Amygdala (tissue), 56 donors: ENCODE measurements around the gene RFX4.

ENCODE experiments used
- DNase-seq, 56 donors: peaks; one replicate each; lab custom pipeline; 2025; lab: John Stamatoyannopoulos, UW

The RFX4 gene

DNA sequence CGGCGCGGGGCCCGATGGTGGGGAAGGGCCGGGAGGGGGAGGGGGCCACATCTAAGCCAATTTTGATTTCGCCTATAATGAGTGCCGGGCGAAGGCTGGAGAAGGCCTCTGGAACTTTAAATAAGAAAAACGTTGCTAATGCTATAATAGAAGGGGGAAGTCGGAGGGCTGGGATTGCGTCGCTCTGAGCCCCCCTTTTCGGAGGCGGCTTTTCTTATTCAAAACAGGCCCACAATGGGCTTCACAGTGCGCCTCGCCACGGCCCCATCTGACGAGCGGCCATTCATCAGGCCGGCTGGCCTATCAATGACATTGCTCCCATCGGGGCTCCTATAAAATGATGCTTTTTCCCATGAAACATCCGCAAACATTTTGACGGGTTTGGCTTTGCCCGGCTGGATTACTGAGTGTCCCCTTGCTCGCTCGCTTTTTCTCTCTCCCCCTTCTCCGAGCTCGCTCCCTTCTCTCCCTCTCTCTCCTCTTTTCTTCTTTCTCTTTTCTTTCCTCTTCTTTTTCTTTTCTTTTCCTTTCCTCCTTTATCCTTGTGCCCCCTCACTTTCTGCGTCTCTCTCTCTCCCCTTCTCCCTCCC is at the start of gene RFX4:
TSS of gene RFX4 (plus strand) at position 364 of the 590 bp plus-strand sequence. CDS start 317 bp downstream, outside the sequence.
- peak in 34 of 56 donors; percentile 19 to 79 (median 44) for DNase-seq

- DNase-seq: no peak
Observed at GRCh38 chr12:106541201-106541600, 41.6 kb upstream of the RFX4 start.

DNA sequence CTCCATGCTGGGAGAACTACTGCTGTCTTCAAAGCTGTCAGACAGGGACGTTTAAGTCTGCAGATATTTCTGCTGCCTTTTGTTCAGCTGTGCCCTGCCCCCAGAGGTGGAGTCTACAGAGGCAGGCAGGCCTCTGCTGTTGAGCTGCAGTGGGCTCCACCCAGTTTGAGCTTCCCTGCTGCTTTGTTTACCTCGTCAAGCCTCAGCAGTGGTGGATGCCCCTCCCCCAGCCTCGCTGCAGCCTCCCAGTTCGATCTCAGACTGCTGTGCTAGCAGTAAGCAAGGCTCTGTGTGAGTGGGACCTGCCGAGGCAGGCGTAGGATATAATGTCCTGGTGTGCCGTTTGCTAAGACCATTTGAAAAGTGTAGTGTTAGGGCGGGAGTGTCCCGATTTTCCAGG is 31.4 kb upstream of the RFX4 start:
- no peak for DNase-seq

- no peak for DNase-seq
Observed at GRCh38 chr12:106552228-106552627, 30.6 kb upstream of the RFX4 start.

- no peak for DNase-seq
Observed at GRCh38 chr12:106564678-106565329, 18.0 kb upstream of the RFX4 start.

DNA sequence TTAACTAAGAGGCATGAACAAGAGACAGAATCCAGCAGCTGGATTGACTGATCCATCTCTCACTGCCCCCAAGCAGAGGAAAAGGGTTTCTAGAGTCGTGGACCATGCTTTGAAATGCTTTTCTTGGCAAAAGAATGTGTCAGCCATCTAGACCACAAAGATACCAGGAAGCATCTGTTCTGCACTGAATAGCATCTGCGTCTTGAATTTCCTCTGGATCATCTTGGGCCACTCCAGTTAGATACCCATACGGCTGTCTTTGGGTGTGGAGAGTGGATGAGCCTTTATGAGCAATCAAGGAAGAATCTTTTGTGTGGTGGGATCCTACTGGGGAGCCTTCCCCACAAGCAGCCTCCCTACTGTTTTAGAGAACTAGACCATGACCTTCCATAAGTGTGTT is 16.0 kb upstream of the RFX4 start:
- no peak for DNase-seq

DNA sequence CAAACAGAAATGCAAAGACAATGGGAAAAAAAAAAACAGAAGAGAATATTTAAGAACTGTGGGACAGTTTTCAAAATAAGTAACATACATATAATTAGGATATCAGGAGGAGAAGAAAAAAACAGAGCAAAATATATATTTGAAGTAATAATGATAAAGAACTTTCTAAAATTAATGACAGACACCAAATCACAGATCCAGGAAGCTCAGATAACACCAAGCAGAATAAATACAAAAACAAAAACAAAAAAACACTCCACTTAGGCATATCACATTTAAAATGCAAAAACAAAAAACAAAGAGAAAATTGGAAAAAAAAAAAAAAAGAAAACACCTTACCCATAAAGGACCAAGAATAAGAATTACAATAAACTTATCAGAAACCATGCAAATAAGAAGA is 9.6 kb upstream of the RFX4 start:
- no peak for DNase-seq

DNA sequence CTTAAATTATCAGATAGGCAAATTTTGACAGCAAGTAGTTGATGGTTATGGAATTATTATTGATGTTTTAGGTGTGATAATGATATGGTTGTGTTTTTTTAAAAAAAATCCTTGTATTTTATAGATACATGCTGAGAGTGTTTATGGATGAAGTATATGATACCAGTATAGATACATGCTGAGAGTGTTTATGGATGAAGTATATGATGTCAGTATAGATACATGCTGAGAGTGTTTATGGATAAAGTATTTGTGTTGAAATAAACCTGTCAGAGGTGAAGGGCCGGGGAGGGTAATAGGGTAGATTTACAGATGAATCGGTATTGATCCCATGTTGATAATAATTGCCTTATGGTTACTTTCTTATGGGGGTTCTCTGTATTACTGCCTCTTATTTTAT is 6.0 kb upstream of the RFX4 start:
- no peak for DNase-seq

DNA sequence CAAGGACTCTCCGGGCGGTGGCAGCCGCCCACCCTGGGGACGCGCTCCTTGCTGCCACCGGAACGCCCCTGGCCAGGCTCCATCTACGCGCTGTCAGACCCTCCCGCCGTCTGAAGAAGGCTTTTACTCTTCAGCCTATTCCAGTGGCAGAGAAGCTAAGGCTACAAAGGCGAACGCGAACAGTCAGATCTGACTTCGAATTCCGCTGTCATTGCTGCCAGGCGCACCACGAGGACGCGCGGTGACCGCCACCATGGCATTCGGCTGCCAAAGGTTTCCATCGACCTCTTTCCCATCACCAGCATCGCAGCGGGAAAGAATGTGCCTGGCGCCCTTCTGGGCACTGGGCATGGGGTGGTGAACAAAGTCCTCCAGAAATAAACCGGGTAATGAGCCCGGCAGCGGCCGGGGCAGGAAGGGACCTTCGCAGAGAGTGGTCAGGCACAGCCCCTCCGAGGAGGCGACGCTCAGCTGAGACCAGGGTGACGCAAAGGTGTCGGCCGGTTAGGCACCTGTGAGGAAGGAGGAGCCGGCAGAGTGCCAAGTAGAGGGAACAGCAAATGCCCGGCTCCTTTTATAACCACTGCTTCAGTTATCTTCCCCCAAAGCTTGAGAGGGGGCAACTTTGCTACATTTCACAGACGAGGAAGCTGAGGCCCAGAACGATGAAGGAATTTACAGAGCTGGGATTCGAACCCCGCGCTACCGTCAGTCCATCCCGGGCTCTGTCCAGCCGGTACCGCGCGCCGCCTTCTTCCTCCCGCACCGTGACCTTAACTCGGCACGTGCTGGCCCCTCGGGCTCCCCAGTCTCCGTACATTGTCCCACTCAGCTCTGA is 1.9 kb upstream of the RFX4 start:
- DNase-seq: peak in 6 of 56 donors; percentile 6 to 45 (median 36)

GRCh38 chr12:106581543-106582248 is 1.1 kb upstream of the RFX4 start:
- peak in 10 of 56 donors; percentile 9 to 57 (median 30) for DNase-seq

- DNase-seq: peak in 1 of 56 donors; percentile 40
Observed at GRCh38 chr12:106582249-106582591, 584 bp upstream of the RFX4 start.

GRCh38 chr12:106583242-106584103 is 669 bp downstream of the RFX4 start:
- peak in 9 of 56 donors; percentile 4 to 46 (median 17) for DNase-seq

DNA sequence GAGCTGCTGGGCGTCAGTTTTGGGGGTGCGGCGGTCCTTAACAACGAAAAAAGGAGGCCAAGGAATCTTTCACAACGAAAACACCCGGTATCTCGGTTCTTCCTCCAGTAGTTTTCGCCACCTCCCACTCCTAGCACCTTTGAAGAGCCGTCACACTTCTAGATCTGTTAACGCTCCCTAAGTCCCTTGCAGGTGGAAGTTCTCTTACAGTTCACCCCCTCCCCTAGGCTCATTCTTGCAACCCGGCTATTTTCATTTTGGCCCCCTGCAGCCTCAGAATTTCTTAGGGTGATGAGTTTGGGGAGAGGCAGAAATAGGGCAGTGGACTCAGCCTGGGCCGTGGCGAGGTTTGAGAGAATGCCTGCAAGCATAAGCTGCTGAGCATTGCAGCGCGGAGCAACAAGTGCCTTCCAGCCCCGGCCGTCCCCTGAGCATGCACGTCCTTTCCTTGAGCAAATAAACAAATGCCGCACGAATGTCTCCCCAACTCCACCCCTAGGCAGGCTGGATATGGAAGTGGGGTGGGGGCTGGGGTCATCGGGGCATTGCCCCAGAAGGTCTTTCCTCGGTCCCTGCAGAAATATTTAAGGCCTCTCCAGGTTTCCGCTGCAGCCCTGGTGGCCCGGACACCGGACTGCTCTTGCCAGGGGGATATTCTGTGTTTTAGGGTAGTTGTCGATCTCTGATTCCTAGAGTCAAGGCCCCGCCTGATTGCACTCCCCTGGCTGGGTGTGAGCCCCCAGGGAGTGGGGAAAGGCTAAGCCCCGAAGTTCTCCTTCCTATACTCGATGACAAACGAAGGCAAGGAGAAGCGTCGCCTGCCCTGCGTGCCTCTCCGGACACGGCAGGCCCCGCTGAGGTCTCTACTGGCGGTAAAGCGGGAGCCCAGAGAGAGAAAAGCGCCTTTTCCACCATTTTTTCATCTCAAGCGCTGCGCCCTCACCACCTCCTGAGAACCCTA is 1.6 kb downstream of the RFX4 start:
- peak in 8 of 56 donors; percentile 3 to 46 (median 9) for DNase-seq

DNA sequence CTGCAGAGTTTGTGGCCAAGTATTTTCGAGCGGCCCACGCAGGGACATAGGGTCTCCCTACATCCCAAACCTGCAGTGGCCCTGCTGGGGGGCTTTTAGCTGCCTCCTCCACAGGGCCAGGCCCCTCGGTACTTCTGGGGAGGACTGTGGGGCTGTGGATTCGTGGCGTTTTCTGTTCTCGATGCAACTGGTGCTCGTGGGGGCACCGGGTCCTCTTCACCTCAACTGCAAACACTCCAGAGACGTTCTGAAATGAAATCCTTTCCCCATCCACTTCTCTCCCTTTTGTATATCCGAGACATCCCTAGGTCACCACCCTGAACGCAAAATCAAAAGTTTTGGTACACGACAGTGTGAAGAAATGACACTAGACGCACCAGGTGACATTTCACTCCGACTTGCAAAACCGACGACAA is 2.3 kb downstream of the RFX4 start:
- DNase-seq: peak in 1 of 56 donors; percentile 12

DNA sequence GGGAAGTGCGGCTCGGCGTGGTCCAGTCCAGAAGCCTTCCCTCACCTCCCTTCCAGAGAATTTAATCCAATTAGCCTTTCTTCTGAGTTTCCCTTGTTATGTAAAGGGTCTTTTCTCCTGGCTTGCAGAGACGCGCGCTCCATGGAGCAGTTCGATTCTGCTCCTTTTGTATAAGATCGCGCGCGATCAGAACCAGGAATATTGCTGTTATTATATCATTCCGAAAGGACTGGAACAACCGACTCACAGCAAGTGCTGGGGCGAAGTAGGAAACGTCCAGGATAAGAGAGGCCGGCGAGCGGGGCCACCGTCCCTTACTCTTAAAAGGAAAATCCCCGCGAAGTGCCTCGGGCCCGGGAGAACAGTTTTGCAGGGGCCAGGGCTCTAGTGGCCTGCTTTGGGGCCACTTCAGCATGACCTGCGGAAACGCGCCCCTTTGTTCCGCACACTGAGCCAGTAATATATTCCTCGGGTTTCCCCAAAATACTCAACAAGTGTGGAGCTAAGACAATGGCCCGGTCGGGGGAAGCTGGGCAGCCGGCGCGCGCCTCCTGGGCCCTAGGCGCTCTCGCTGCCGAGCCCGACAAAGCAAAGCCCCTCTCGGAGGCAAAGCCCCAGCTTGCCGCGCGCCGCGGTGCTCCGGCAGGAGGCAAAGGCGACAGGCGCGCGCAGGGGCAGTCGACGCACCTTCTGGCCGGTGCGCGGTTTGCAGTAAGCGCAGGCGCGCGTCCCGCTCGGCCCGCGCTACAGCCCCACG is 2.9 kb downstream of the RFX4 start:
- DNase-seq: peak in 7 of 56 donors; percentile 4 to 42 (median 22)

DNA sequence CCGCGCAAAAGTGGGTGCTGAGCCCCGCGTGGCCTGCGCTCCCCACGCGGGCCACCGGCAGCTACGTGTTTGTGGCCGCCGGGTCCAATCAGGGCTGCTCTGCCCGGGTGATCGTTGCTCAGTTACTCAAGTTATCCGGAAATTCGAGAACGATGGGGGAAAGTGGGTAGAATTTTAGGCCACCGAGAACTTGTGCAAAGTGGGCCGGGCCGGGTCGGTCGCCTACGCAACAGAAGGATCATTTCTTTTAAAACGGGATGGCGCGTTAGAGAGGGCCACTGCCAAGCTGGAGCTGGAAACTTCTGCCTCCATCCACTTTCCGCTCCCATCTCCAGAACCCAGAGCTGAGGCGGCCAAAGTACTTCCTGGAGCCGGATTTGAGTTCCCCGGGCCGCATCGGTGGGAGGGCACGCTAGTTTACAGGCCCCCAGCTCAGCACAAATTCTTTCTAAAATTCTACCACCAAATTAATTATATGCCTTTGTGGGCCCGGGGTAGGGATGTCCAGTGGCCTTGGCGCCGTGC is 3.5 kb downstream of the RFX4 start:
- DNase-seq: peak in 6 of 56 donors; percentile 29 to 48 (median 38)
